Thyroid gland (tissue), 4 donors: ENCODE results near the gene CDK5.

Experiments
- POLR2A ChIP-seq, 2 donors: fragments of 450-650 bp; IDR thresholded peaks; one replicate each; pipeline ENCODE4 v1.6.1; 2017; ENCODE audit warnings: antibody characterized with exemption in 2 of 2, mild to moderate bottlenecking in 2 of 2, moderate library complexity in 1 of 2
- TF ChIP-seq, protein P1 (sequence below), 6 experiments: fragments of 200-600 bp in 3 of 6; fragments of 450-650 bp in 3 of 6; sonication (generic) in 3 of 6; IDR thresholded peaks; one replicate each; pipeline ENCODE4 v1.5.1; 2016 to 2019; ENCODE audit warnings: antibody characterized with exemption in 6 of 6, mild to moderate bottlenecking in 2 of 6, inconsistent platforms in 1 of 6, moderate library complexity in 1 of 6

DNA sequence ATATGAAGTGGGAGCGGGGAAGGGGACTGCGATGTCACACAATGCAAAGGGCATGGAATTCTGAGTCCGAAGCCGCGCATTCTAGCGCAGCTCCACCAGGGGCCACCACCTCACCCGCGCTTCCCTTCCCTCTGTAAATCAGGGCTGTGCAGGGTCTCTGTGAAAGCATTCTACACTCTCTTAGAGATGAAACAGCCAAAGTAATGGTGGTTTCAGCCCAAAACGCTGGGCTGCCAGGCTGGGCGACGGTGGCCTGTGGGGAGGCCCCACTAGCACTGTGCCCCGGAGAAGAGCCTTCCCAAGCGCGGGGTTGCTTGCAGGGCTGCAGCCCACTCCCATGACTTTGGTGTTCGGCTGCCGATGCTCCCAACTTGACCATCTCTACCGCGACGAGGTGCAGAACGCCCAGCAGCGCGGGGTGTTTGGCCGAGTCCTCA is 44.8 kb downstream of the CDK5 start:
- TF ChIP-seq, protein P1, sequence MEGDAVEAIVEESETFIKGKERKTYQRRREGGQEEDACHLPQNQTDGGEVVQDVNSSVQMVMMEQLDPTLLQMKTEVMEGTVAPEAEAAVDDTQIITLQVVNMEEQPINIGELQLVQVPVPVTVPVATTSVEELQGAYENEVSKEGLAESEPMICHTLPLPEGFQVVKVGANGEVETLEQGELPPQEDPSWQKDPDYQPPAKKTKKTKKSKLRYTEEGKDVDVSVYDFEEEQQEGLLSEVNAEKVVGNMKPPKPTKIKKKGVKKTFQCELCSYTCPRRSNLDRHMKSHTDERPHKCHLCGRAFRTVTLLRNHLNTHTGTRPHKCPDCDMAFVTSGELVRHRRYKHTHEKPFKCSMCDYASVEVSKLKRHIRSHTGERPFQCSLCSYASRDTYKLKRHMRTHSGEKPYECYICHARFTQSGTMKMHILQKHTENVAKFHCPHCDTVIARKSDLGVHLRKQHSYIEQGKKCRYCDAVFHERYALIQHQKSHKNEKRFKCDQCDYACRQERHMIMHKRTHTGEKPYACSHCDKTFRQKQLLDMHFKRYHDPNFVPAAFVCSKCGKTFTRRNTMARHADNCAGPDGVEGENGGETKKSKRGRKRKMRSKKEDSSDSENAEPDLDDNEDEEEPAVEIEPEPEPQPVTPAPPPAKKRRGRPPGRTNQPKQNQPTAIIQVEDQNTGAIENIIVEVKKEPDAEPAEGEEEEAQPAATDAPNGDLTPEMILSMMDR (IDR thresholded peaks at IDR 0.05): peak in 3 of 6 experiments; percentile 9 to 32 (median 17)
- TF ChIP-seq POLR2A (IDR thresholded peaks at IDR 0.05): no peak
